GM19043 (cell line): ENCODE data around the gene PKM.

ENCODE experiments used
- ATAC-seq: cut with Tn5 transposase; IDR thresholded peaks from one replicate; pipeline ENCODE4 v1.9.1; 2021; ENCODE audit warnings: low read depth; ENCODE audit not compliant: unreplicated experiment

Gene PKM

GRCh38 chr15:72162569-72162968 is 68.4 kb downstream of the PKM start:
- no peak for ATAC-seq

DNA sequence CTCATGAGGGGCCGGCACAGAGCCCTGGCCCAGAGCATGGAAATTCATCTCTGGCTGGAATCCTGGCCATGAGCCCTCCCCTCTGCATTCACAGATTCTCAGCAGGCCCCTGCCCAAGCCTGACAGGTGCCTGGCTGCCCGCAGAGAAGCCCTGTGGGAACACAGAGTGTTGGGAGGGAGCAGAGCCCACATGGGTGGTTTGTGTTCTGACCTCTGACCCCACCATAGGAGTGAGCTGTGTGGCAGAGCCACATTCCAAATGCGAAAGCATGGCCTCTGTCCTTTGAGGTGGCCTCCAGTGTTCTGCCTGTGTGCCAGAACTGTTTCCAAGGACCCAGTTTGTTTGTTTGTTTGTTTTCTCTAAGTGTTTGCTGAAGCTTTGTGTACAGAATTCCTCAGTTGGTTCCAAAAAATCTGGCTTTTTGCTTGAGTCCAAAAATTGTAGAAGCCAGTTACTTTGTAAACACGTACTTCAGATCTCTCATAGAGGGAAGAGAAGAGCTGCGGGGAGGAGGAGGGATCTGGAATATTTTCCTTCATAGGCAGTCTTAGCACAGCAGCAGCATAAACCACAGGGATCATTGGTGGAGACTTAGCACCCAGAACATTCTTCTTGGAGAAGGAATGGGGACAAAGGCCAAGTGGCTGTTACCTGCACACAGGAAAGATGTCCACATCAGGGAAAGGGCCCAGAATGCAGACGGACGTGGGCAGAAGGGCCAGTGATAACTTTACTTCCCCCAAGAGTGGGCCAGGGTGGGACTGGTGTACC is 69.4 kb downstream of the PKM start:
- ATAC-seq: no peak

GRCh38 chr15:72160696-72161245 is 70.2 kb downstream of the PKM start:
- ATAC-seq: no peak

DNA sequence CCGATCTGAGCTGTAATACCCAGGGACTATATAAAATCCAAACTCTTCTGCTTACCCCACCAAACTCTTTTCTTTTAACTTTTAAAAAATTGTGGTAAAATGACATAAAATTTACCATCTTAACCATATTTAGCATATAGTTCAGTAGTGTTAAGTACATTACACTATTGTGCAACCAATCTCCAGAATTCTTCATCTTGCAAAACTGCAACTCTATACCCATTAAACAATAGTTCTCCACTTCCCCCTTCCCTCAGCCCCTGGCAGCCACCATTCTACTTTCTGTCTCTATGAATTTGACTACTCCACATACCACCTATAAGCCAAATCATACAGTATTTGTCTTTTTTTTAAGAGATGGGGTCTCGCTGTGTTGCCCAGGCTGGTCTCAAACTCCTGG is 74.1 kb downstream of the PKM start:
- ATAC-seq: no peak

DNA sequence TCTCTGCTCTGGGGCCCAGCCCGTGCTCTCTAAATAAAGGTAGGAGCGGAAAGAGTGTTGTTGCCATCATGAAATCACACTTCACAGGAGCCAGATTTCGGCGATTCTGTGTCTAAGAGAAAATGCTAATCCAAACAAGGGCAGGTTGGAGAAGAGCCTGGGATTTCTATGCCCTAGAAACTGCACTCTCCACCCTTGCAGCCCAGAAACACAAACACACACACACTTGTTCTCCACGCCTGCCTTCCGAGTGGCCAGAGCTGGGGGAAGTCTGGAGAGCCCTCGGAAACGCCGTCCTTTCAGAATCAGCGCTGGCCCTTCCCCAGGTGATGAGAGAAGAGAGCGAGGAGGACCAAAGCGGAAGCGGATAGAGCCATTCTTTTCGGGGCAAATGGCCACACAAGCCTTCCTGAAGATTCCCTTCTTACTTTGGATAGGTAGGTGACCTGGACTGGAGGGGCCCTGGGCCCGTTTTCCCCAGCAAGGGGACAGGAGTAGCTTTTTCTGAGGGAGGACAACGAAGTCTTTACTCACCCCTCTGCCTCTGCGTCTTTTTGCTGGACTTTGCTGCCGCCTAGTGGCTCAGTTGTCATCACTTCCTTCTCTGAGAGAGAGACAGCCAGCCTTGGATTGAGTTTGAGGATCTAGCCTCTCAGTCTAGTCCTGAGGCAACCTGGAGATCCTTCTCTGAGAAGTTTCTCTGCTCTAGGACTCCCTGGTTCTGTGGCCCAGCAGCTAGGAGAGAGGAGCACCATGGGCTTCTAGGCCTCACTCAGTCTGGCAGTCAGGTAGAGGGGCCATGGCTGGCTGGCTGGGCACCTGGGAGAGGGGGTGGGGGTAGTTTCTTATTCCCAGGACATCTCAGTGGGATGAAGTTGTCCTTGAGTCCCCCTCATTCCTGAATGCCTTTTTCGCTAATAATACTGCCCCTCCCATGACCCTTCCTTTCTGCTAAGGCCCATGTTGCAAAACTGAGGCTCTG is 75.1 kb downstream of the PKM start:
- ATAC-seq: peak; percentile 66

DNA sequence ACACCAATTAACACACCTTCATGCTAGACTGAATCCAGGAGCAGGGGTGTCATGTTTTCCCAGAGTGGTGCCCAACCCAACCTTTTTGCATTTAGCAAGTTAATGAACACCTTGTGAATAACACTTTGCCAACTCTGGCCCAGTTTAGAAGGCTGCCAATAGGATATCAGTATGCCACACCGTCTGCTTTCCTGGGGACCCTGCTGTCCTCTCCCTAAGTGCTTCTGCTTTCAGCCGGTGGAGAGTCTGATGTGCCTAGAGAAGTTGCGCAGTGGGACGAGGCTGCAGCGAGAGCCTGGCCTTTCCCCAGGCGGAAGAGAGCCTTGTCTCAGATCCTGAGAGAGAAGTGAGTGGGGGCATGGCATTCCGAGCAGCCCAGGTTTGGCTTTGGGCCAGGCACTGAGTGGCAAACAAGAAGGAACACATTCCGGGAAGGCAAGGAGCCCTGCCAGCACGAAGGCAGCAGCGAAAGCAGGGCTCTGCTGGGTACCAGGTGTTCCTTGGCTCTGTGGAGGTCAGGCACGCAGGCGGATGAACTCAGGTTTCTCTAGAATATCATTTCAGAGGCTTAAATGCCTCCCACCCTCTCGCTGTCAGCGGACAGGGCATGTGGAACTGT is 75.9 kb downstream of the PKM start:
- ATAC-seq: no peak

- no peak for ATAC-seq
Observed at GRCh38 chr15:72154316-72154715, 76.7 kb downstream of the PKM start.

DNA sequence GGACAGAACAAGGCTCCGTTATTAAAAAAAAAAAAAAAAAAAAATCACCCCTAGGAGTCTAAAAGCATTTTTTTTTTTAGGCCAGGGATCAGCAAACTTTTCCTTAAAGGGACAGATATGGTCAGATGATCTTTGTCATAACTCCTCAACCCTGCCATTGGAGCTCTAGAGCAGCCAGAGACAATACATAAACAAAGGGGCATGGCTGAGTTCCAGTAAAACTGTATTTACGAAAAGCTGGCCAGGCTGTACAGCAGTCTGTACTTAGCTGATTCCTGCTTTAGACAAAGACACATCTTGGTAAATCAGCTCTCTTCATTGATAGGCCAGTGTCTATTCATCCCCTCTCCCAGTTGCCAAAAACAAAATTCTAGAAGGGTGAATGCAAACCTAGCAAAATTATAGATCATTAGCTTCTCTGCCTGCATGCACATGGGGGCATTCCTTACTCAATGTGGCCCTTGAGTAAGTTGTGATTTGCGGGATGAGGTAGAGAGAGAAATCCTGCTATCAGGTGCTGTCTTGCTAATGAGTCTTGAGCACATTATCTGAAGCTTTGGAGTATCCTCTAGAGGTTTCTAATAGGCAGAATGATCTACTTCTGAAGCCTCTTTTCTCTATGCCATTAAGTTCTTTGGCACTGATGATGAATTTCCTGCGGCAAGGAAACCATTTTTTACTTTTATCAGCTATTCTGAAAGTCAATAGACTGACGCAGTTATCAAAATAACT is 77.6 kb downstream of the PKM start:
- ATAC-seq: no peak
